Esophagus squamous epithelium (tissue), 5 donors: ENCODE measurements around the gene MEIOSIN. TPM values are rescaled to one million over a fixed set of nuclear protein-coding genes. Genes with fewer than 3 reads are reported as not detected.

Experiments used
- DNase-seq: peaks from one replicate; lab custom pipeline; 2025; lab: John Stamatoyannopoulos, UW
- H3K27ac ChIP-seq, 4 donors: fragments of 200-600 bp; sonication (generic); one replicate each; pipeline ENCODE4 v1.5.1; 2016 to 2019; ENCODE audit warnings: mild to moderate bottlenecking in 1 of 4
- H3K27me3 ChIP-seq, 4 donors: fragments of 200-600 bp; sonication (generic); 1 replicate in 3 of 4; 2 replicates in 1 of 4; pipeline versions ENCODE4 v1.5.1 to v1.6.0; 2017 to 2021; ENCODE audit warnings: antibody characterized with exemption in 1 of 4
- H3K36me3 ChIP-seq, 3 donors: fragments of 200-600 bp; sonication (generic); one replicate each; pipeline ENCODE4 v1.5.1; 2016 to 2019
- H3K4me1 ChIP-seq, 3 donors: fragments of 200-600 bp; sonication (generic); one replicate each; pipeline ENCODE4 v1.5.1; 2017 to 2019
- H3K4me3 ChIP-seq, 4 donors: fragments of 200-600 bp; sonication (generic); 1 replicate in 3 of 4; 2 replicates in 1 of 4; pipeline ENCODE4 v1.5.1; 2016 to 2019; ENCODE audit warnings: mild to moderate bottlenecking in 2 of 4, moderate library complexity in 1 of 4
- H3K9me3 ChIP-seq, 3 donors: fragments of 200-600 bp; sonication (generic); one replicate each; pipeline ENCODE4 v1.5.1; 2016 to 2019
- POLR2A ChIP-seq, 4 donors: fragments of 450-650 bp; IDR thresholded peaks; one replicate each; pipeline ENCODE4 v1.6.1; 2017; ENCODE audit warnings: antibody characterized with exemption in 4 of 4, mild to moderate bottlenecking in 4 of 4, moderate library complexity in 3 of 4
- WGBS, 2 donors: methylation state at CpG; one replicate each; pipeline ENCODE4 v1.1.5; 2018; 5-methylcytosine and 5-hydroxymethylcytosine counted together
- intact Hi-C: fragments of 100-400 bp; cut with DNase I; formaldehyde crosslinking; loops from one replicate; pipeline ENCODE4 v1.15.0; 2022
- total RNA-seq, 4 donors: library from RNA; depleted of rRNA; stranded (reverse); fragments of >200 nt; gene quantifications; one replicate each; pipeline ENCODE4 v1.1.0, GENCODE V29; 2016
- TF ChIP-seq, protein P1 (sequence below), 6 experiments: fragments of 450-650 bp in 4 of 6; fragments of 200-600 bp in 2 of 6; sonication (generic) in 2 of 6; IDR thresholded peaks; one replicate each; pipeline ENCODE4 v1.5.1; 2016 to 2019; ENCODE audit warnings: antibody characterized with exemption in 6 of 6, mild to moderate bottlenecking in 4 of 6, moderate library complexity in 4 of 6
- donor health status: DM: yes; HTN: yes; CAD: no.

The MEIOSIN gene
- total RNA-seq, 4 donors from 2014 or later = not detected

DNA sequence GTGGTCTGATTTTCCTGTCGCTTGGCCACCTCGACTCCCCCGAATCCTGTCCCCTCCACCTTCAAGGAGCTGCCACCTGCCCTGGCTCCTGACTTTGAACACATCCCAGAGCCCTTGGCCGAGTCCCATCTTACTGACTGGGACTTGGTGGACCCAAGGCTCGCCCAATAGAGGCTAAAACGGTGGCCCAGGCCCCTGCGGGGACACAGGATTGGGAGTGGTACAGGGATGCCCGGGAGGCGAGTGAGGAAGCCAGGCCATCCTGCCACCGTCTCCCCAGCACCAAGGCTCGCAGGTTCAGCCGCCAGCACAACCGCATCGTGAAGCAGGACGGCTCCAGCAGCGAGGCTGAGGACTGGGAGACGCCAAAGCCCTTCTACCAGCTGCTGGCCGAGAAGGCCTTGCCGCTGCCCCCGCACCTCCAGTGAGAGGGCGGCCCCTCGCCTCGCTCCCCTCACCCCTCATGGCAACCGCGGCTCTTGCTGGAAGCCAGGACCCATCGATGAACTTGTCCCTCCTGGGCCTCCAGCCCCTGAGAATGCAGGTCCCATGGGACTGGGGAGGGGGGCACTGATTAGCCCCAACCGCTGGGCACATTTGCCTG, 30.6 kb downstream of the MEIOSIN start:
- TF ChIP-seq POLR2A (IDR thresholded peaks at IDR 0.05) = no peak
- TF ChIP-seq, protein P1, sequence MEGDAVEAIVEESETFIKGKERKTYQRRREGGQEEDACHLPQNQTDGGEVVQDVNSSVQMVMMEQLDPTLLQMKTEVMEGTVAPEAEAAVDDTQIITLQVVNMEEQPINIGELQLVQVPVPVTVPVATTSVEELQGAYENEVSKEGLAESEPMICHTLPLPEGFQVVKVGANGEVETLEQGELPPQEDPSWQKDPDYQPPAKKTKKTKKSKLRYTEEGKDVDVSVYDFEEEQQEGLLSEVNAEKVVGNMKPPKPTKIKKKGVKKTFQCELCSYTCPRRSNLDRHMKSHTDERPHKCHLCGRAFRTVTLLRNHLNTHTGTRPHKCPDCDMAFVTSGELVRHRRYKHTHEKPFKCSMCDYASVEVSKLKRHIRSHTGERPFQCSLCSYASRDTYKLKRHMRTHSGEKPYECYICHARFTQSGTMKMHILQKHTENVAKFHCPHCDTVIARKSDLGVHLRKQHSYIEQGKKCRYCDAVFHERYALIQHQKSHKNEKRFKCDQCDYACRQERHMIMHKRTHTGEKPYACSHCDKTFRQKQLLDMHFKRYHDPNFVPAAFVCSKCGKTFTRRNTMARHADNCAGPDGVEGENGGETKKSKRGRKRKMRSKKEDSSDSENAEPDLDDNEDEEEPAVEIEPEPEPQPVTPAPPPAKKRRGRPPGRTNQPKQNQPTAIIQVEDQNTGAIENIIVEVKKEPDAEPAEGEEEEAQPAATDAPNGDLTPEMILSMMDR (IDR thresholded peaks at IDR 0.05) = no peak
- Histone ChIP-seq H3K9me3 (no peaks in the 10 kb centered on the region), H3K27ac (peak overlapping the region in 2 of 4 donors; percentile 96 to 98), H3K27me3 (peaks cover 0 to 12% (median 0%) of the 10 kb centered on the region in 4 donors), H3K36me3 (peaks cover 0 to 13% (median 0%) of the 10 kb centered on the region in 3 donors), H3K4me1 (peaks cover 20 to 60% (median 34%) of the 10 kb centered on the region in 3 donors), H3K4me3 (no peak overlapping the region)
- DNase-seq = no peak
- intact Hi-C loops = loop anchor here (10.0 kb wide), 1 partner anchor 49 kb away; no protein-coding TSS in a partner anchor
- WGBS, 2 donors = 49 to 53% methylated on average over 4 to 16 of the region's 27 CpGs

DNA sequence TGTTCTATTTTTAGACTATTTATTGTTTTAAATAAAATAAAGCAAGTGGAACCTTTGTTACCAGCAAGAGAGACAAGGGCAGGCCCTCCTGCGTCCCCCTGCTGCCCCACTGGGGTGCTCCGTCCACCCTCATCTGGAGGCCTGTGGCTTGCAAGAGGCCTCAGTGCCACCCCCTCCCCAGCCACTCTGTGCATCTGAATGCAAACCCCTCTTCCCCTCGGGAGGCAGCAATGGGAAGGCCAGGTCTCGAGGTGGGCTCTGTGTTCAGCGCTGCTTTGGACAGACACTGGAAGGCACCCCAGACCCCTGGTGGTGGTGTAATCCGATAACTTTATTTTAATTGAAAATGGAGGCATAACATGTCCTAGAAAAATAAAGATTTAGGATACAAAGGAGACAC, 31.2 kb downstream of the MEIOSIN start:
- H3K27me3 ChIP-seq = peaks cover 0 to 8% (median 0%) of the 10 kb centered on the region in 4 donors
- H3K4me3 ChIP-seq = no peak overlapping the region
- 68 to 90% methylated on average over 2 of the region's 6 CpGs for WGBS, 2 donors
- peaks cover 0 to 13% (median 0%) of the 10 kb centered on the region in 3 donors for H3K36me3 ChIP-seq
- no peak for DNase-seq
- H3K9me3 ChIP-seq = no peaks in the 10 kb centered on the region
- intact Hi-C loops = loop anchor here (10.0 kb wide), 1 partner anchor 50 kb away; no protein-coding TSS in a partner anchor
- no peak for TF ChIP-seq POLR2A (IDR thresholded peaks at IDR 0.05)
- TF ChIP-seq, protein P1 (IDR thresholded peaks at IDR 0.05) = no peak
- peak overlapping the region in 3 of 4 donors; percentile 96 to 98 (median 97) for H3K27ac ChIP-seq
- H3K4me1 ChIP-seq = peaks cover 20 to 60% (median 34%) of the 10 kb centered on the region in 3 donors

DNA sequence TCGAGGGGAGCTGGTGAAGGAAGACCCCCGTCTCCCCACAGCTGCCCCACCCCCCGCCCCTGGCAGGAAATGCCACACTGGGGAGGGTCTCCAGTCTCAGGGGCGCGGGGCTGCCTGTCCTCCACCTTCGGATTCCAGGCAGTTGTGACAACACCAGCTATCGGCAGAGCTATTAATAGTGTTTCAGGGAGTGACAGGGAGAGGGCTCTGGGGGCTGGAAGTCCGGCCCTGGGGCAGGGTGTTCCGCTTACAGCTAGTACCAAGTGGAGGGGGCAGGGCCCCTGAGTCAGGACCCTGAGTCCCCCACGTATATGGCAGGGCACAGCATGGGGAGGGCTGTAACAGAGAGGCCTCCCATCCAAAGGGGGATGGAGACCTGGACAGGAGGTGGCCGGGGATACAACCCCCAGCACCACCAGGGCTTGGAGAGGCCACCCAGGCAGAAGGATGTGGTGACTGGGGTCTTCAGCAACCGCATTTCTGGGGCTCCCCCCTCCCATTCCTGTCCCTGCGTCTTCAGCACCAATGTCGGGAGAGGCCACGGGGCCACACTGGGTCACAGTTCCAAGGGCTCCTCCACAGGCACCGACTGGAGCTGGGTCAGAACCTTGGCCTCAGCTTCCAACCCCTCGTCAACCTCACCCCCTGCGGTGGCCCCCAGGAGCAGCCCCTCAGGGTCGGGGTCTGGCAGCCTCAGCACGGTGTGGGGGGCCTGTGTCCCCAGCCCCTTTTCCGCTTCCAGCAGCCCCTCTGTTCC, 31.9 kb downstream of the MEIOSIN start:
- Histone ChIP-seq H3K9me3 (no peaks in the 10 kb centered on the region), H3K27ac (peak overlapping the region in 3 of 4 donors; percentile 96 to 98 (median 97)), H3K4me1 (peaks cover 20 to 66% (median 34%) of the 10 kb centered on the region in 3 donors), H3K4me3 (no peak overlapping the region), H3K27me3 (peaks cover 0 to 8% (median 0%) of the 10 kb centered on the region in 4 donors), H3K36me3 (peaks cover 0 to 13% (median 0%) of the 10 kb centered on the region in 3 donors)
- intact Hi-C loops = loop anchor here (10.0 kb wide), 1 partner anchor 50 kb away; no protein-coding TSS in a partner anchor
- WGBS, 2 donors = 59 to 63% methylated on average over 8 to 13 of the region's 21 CpGs
- no peak for DNase-seq
- TF ChIP-seq POLR2A (IDR thresholded peaks at IDR 0.05) = no peak
- TF ChIP-seq, protein P1 (IDR thresholded peaks at IDR 0.05) = no peak

DNA sequence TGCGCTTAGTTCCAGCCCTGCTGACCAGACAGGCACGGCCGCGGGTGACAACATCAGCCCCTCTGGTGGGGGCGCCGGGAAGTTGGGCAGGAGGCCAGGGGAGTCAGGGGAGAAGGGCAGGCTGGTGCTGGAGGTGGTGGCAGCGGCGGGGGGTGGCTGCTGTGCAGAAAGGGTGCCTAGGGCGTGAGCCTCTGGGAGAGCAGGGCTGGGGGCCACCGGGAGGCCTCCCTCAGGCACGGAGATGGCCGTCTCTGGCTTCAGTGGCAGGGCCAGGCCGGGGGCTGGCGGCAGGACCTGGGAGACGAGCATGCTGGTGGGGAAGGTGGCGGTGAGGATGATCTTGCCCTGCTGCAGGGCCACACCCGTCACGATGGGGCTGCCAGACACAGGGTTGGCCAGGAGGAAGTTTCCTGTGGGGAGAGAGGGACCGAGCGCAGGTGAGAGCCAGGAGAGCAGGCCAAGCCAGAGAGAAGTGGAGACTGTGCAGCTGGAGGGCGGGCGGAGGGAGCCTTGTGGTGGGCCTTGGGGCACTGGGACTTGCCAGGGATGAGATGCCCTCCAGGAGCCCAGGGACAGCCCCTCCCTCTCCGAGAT, 32.6 kb downstream of the MEIOSIN start:
- H3K36me3 ChIP-seq = peaks cover 0 to 13% (median 0%) of the 10 kb centered on the region in 3 donors
- WGBS, 2 donors = 40 to 77% methylated on average over 3 to 12 of the region's 23 CpGs
- H3K27me3 ChIP-seq = peaks cover 0 to 8% (median 0%) of the 10 kb centered on the region in 4 donors
- intact Hi-C loops = loop anchor here (10.0 kb wide), 1 partner anchor 51 kb away; no protein-coding TSS in a partner anchor
- TF ChIP-seq, protein P1 (IDR thresholded peaks at IDR 0.05) = no peak
- TF ChIP-seq POLR2A (IDR thresholded peaks at IDR 0.05) = no peak
- H3K9me3 ChIP-seq = no peaks in the 10 kb centered on the region
- H3K4me3 ChIP-seq = peak overlapping the region in 1 of 4 donors; percentile 79
- no peak for DNase-seq
- peaks cover 22 to 67% (median 34%) of the 10 kb centered on the region in 3 donors for H3K4me1 ChIP-seq
- peak overlapping the region; percentile 85 to 98 (median 96) for H3K27ac ChIP-seq
